ENCODE results near the gene RADX.

DNA sequence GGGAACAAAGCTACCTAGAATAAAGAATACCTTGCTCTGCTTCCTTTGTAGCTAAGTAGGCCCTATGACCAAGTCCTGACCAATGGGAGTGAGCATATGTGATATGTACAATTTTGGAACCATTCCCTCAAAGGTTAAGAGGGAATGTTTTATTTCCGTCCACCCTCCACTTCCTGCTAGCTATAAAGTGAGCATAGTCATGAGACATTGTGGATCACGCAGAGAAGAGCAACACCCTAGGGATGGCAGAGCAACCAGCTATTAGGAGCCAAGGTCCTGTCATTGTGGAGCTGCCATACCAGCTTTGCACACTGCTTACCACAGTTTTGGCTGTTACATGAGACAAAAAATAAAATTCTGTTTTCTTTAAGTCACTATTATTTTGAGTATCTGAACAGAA lies 68.9 kb downstream of the RADX start:
- no peak for TF ChIP-seq SP2 (tag by site-specific recombination; IDR thresholded peaks at IDR 0.05)
- TF ChIP-seq, protein P1, sequence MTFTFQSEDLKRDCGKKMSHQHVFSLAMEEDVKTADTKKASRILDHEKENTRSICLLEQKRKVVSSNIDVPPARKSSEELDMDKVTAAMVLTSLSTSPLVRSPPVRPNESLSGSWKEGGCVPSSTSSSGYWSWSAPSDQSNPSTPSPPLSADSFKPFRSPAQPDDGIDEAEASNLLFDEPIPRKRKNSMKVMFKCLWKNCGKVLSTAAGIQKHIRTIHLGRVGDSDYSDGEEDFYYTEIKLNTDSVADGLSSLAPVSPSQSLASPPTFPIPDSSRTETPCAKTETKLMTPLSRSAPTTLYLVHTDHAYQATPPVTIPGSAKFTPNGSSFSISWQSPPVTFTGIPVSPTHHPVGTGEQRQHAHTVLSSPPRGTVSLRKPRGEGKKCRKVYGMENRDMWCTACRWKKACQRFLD (tag by site-specific recombination; IDR thresholded peaks at IDR 0.05): no peak
